ENCODE measurements around the gene ADIG.

ADIG gene

DNA sequence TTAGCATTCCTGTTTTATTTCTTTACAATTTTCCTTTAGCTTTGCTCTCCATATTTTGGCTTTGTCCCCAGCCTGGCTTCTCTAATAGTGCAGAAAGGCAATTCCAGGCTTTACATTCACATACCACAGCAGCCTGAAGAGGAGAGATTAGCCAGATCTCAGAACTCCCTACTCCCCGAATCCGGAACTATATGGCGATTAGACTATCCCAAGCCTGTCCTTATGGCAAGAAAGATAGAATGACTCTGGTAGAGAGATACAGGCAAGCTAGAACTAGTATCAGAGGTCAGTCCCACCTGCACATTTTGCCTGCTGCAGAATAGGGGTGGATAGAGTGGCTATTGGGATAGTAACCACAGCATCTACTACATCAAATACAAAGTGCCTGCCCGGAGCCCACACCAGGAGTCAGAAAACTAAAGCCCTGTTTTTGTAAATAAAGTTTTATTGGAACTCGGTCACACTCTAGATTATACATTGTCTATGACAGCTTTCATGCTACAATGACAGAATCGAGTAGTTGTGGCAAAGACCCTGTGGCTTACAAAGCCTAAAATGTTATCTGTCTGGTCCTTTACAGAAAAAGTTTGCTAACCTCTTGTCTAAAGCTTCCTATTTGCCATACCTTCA is 17.1 kb upstream of the ADIG start:
- TF ChIP-seq, protein P1, sequence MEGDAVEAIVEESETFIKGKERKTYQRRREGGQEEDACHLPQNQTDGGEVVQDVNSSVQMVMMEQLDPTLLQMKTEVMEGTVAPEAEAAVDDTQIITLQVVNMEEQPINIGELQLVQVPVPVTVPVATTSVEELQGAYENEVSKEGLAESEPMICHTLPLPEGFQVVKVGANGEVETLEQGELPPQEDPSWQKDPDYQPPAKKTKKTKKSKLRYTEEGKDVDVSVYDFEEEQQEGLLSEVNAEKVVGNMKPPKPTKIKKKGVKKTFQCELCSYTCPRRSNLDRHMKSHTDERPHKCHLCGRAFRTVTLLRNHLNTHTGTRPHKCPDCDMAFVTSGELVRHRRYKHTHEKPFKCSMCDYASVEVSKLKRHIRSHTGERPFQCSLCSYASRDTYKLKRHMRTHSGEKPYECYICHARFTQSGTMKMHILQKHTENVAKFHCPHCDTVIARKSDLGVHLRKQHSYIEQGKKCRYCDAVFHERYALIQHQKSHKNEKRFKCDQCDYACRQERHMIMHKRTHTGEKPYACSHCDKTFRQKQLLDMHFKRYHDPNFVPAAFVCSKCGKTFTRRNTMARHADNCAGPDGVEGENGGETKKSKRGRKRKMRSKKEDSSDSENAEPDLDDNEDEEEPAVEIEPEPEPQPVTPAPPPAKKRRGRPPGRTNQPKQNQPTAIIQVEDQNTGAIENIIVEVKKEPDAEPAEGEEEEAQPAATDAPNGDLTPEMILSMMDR (conservative IDR thresholded peaks at IDR 0.05; ENCODE audit: low read depth, low read length), result no peak
- H3K4me3 ChIP-seq (IDR thresholded peaks at IDR 0.05; ENCODE audit: insufficient read depth, low read depth, low read length), result no peak overlapping the region
- H3K36me3 ChIP-seq (ENCODE audit: insufficient read depth), result no peaks in the 10 kb centered on the region
- no peak overlapping the region for H2AFZ ChIP-seq (ENCODE audit: low read depth)
- no peaks in the 10 kb centered on the region for H4K20me1 ChIP-seq (ENCODE audit: insufficient read depth)
- H3K9ac ChIP-seq, result no peak overlapping the region
- no peaks in the 10 kb centered on the region for H3K79me2 ChIP-seq (ENCODE audit: insufficient read depth, low read depth)
- H3K4me1 ChIP-seq (ENCODE audit: low read depth, poor library complexity, severe bottlenecking), result no peaks in the 10 kb centered on the region
- H3K27me3 ChIP-seq (ENCODE audit: insufficient read depth, low read depth), result no peaks in the 10 kb centered on the region
- H3K4me2 ChIP-seq, result no peak overlapping the region
- no peak overlapping the region for H3K27ac ChIP-seq

DNA sequence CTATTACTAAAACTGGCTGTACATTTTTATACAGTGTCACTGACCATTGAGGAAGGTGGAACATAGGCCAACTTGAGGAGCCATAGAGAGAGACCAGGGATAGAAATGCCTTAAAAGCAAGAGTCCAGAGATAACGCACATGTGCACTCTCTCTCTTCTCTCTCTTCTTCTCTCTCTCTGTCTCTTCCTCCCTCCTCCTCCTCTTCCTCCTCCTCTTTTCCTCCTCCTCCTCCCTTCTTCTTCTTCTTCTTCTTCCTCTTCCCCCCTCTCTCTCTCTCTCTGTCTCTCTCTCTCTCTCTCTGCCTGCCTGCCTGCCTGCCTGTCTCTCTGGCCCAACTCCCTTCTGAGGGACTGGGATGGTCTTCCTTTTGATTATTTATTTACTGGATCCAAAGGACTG is 16.3 kb upstream of the ADIG start:
- TF ChIP-seq, protein P1 (conservative IDR thresholded peaks at IDR 0.05; ENCODE audit: low read depth, low read length), result no peak
- Histone ChIP-seq H4K20me1 (ENCODE audit: insufficient read depth) (no peaks in the 10 kb centered on the region), H3K79me2 (ENCODE audit: insufficient read depth, low read depth) (no peaks in the 10 kb centered on the region), H3K36me3 (ENCODE audit: insufficient read depth) (no peaks in the 10 kb centered on the region), H2AFZ (ENCODE audit: low read depth) (no peak overlapping the region), H3K4me3 (IDR thresholded peaks at IDR 0.05; ENCODE audit: insufficient read depth, low read depth, low read length) (no peak overlapping the region), H3K9ac (no peak overlapping the region), H3K4me2 (no peak overlapping the region), H3K27ac (no peak overlapping the region), H3K4me1 (ENCODE audit: low read depth, poor library complexity, severe bottlenecking) (no peaks in the 10 kb centered on the region), H3K27me3 (ENCODE audit: insufficient read depth, low read depth) (no peaks in the 10 kb centered on the region)

- H3K79me2 ChIP-seq (ENCODE audit: insufficient read depth, low read depth), result no peaks in the 10 kb centered on the region
- H3K27me3 ChIP-seq (ENCODE audit: insufficient read depth, low read depth), result no peaks in the 10 kb centered on the region
- no peak overlapping the region for H3K4me3 ChIP-seq (IDR thresholded peaks at IDR 0.05; ENCODE audit: insufficient read depth, low read depth, low read length)
- H4K20me1 ChIP-seq (ENCODE audit: insufficient read depth), result no peaks in the 10 kb centered on the region
- H3K36me3 ChIP-seq (ENCODE audit: insufficient read depth), result no peaks in the 10 kb centered on the region
- TF ChIP-seq, protein P1 (conservative IDR thresholded peaks at IDR 0.05; ENCODE audit: low read depth, low read length), result no peak
- H3K27ac ChIP-seq, result no peak overlapping the region
- no peak overlapping the region for H2AFZ ChIP-seq (ENCODE audit: low read depth)
- no peak overlapping the region for H3K4me2 ChIP-seq
- H3K4me1 ChIP-seq (ENCODE audit: low read depth, poor library complexity, severe bottlenecking), result no peaks in the 10 kb centered on the region
- H3K9ac ChIP-seq, result no peak overlapping the region
These were observed 14.9 kb upstream of the ADIG start for GRCh38 chr20:38566036-38566598.

DNA sequence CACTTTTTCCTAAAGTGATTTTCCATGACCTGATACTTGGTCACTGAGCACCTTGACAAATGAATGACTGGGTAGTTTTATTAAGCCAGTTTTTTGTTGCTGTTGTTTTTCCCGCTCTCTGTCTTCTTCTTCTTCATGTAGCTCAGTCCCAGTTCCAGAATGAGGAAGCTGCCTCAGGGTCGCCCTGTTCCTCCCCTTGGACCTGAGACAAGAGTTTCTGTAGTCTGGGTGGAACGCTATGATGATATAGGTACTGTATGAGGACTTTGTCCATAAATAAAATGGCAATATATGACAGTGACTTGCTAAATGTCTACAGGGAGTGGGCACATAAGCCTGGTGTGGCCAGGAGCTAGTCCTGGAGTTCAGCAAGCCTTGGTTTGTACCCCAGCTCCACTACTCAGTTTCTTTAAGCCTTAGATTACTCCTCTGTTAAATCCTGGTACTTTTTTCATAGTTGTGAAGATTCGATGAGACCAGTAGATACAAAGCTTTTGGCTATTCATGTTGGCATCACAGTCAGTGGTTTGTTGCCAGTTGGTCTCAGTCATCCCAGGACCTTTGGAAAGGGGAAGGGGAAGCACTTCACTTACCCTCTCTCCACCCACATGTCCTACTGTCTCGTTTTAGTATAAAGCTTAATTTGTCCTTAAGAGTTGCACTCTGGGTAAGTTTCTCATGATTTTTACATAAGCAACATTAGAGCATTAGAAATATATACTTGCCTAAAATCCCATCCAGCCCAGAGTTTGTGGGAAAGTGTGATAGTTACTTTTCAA is 11.1 kb upstream of the ADIG start:
- TF ChIP-seq, protein P1 (conservative IDR thresholded peaks at IDR 0.05; ENCODE audit: low read depth, low read length), result no peak
- no peaks in the 10 kb centered on the region for H3K36me3 ChIP-seq (ENCODE audit: insufficient read depth)

More for the DNA sequence above, 11.1 kb upstream of the ADIG start:
- Histone ChIP-seq H3K9ac (no peak overlapping the region), H3K27me3 (ENCODE audit: insufficient read depth, low read depth) (no peaks in the 10 kb centered on the region), H2AFZ (ENCODE audit: low read depth) (no peak overlapping the region), H3K4me3 (IDR thresholded peaks at IDR 0.05; ENCODE audit: insufficient read depth, low read depth, low read length) (no peak overlapping the region), H3K4me1 (ENCODE audit: low read depth, poor library complexity, severe bottlenecking) (no peaks in the 10 kb centered on the region), H4K20me1 (ENCODE audit: insufficient read depth) (no peaks in the 10 kb centered on the region), H3K27ac (no peak overlapping the region), H3K79me2 (ENCODE audit: insufficient read depth, low read depth) (no peaks in the 10 kb centered on the region), H3K4me2 (no peak overlapping the region)
